Right lobe of liver (tissue), 6 donors: ENCODE results near the gene DDX24. TPM values are rescaled to one million over a fixed set of nuclear protein-coding genes. Genes with fewer than 3 reads are reported as not detected.

Experiments
- ATAC-seq, 4 donors: fragments of 200-7000 bp; cut with Tn5 transposase; one replicate each; pipeline ENCODE4 v1.9.1; 2020; ENCODE audit warnings: mild to moderate bottlenecking in 4 of 4, moderate library complexity in 4 of 4
- DNase-seq, 3 donors: peaks; one replicate each; pipeline ENCODE4 v3.0.0-alpha.2; 2020
- H3K27ac ChIP-seq, 3 donors: fragments of 200-600 bp; one replicate each; pipeline ENCODE4 v1.8.0; 2022
- H3K27me3 ChIP-seq, 2 donors: fragments of 200-600 bp; one replicate each; pipeline ENCODE4 v1.8.0; 2022
- H3K36me3 ChIP-seq, 4 donors: fragments of 200-600 bp; sonication (generic) in 1 of 4; one replicate each; pipeline versions ENCODE4 v1.5.1 to v1.8.0; 2017 to 2022; ENCODE audit warnings: control low read depth in 1 of 4
- H3K4me1 ChIP-seq, 4 donors: fragments of 200-600 bp; sonication (generic) in 1 of 4; one replicate each; pipeline versions ENCODE4 v1.5.1 to v1.8.0; 2017 to 2022; ENCODE audit warnings: control low read depth in 1 of 4
- H3K4me3 ChIP-seq, 3 donors: fragments of 200-600 bp; one replicate each; pipeline ENCODE4 v1.8.0; 2022
- H3K9me3 ChIP-seq, 4 donors: fragments of 200-600 bp; sonication (generic) in 1 of 4; one replicate each; pipeline versions ENCODE4 v1.5.1 to v1.8.0; 2017 to 2022; ENCODE audit warnings: control low read depth in 1 of 4
- CTCF ChIP-seq, 4 donors: fragments of 200-600 bp in 3 of 4; fragments of 450-650 bp in 1 of 4; IDR thresholded peaks; one replicate each; pipeline versions ENCODE4 v1.5.1 to v1.8.0; 2016 to 2022; ENCODE audit warnings: antibody characterized with exemption in 4 of 4, mild to moderate bottlenecking in 2 of 4
- POLR2A ChIP-seq: fragments of 450-650 bp; IDR thresholded peaks from one replicate; pipeline ENCODE4 v1.6.1; 2017; ENCODE audit warnings: antibody characterized with exemption, mild to moderate bottlenecking
- WGBS: methylation state at CpG from one replicate; pipeline ENCODE4 v1.1.6; 2018; ENCODE audit warnings: low coverage, low lambda C conversion rate; ENCODE audit not compliant: insufficient coverage; ENCODE audit errors: missing lambda C conversion rate; 5-methylcytosine and 5-hydroxymethylcytosine counted together
- intact Hi-C, 2 donors: fragments of 100-400 bp; cut with DNase I; formaldehyde crosslinking; loops; one replicate each; pipeline versions ENCODE4 v1.11.2 to v1.14.1; 2022
- total RNA-seq, 6 experiments: library from RNA; depleted of rRNA in 2 of 6; stranded (reverse); fragments of >200 nt in 2 of 6; fragmentation: NEBNext Ultra II Directional in 3 of 6; extraction: Animal tissue kit (Norgen Biotek cat#: 25700) in 3 of 6; gene quantifications; one replicate each; pipeline versions ENCODE4 v1.1.0 to v1.2.4, GENCODE V29; 2016 to 2023
- donor health status: DM: no; HTN: yes; CAD: no.
- donor health status: DM: no; HTN: no; CAD: no.
- donor health status: DM: no; HTN: no; CAD: no.
- donor health status: DM: no; HTN: yes; CAD: no.
- donor health status: DM: no; HTN: yes; CAD: no.

The DDX24 gene
- total RNA-seq, 6 experiments from 2014 or later: 47.8 to 74.0 (median 63.6) TPM

GRCh38 chr14:94054401-94054800 lies 26.6 kb downstream of the DDX24 start:
- Histone ChIP-seq H3K27ac (no peak overlapping the region), H3K4me1 (peaks cover 0 to 40% (median 15%) of the 10 kb centered on the region in 4 donors), H3K4me3 (no peak overlapping the region), H3K9me3 (no peaks in the 10 kb centered on the region), H3K36me3 (peaks cover 0 to 78% (median 27%) of the 10 kb centered on the region in 4 donors), H3K27me3 (no peaks in the 10 kb centered on the region)
- no peak for ATAC-seq
- intact Hi-C loops: no loop called here
- DNase-seq: no peak
- TF ChIP-seq CTCF (IDR thresholded peaks at IDR 0.05) (no peak), POLR2A (no peak)
- 100% methylated on average over 1 of the region's 1 CpG for WGBS

DNA sequence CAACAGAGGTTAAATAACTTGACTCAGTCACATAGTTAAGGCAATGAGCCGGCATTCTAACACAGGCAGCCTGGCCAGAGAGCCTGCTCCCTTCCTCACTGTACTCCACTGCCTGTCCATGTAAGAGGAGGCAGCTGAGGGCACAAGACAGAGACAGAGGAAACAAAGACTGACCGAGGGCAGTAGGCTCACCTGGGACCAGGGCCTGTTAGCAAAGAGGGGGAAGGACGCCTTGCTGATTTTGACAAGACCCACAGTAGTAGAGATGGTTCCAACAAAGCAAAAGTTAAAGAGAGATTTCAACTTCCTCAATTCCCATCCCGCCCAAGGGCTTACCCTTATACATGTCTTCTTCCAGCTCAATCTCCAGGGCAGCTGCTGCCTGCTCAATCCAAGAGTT lies 28.3 kb downstream of the DDX24 start:
- intact Hi-C loops: no loop called here

DNA sequence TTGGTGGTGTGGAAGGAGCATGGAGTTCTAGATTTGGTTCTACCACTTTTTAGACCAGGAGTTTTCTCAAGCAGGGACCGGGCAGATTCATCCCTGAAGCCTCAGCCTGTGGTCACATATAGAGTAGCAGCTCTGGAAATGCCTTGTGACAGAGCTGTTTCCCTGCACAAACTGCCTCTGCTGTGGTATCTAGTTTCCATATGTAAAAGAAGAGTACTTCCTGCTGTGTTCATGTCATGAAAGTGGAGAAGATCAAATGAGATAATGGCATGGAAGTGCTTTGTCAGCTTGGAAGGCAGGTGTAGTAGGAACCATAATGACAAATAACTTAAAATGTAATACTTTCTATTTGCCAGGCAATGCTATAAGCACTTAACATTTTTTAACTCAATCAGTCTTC lies 28.8 kb downstream of the DDX24 start:
- TF ChIP-seq CTCF (IDR thresholded peaks at IDR 0.05): no peak
- no peak for TF ChIP-seq POLR2A
- Histone ChIP-seq H3K27me3 (no peaks in the 10 kb centered on the region), H3K27ac (no peak overlapping the region), H3K4me3 (no peak overlapping the region), H3K9me3 (no peaks in the 10 kb centered on the region), H3K4me1 (peaks cover 0 to 18% (median 6%) of the 10 kb centered on the region in 4 donors), H3K36me3 (peaks cover 0 to 92% (median 33%) of the 10 kb centered on the region in 4 donors)
- 80% methylated on average over 1 of the region's 1 CpG for WGBS
- ATAC-seq (no peak), DNase-seq (no peak)
- intact Hi-C loops: no loop called here

More for the DNA sequence above, 28.3 kb downstream of the DDX24 start:
- TF ChIP-seq POLR2A (no peak), CTCF (IDR thresholded peaks at IDR 0.05) (no peak)
- no peak for DNase-seq
- Histone ChIP-seq H3K4me1 (peaks cover 0 to 23% (median 7%) of the 10 kb centered on the region in 4 donors), H3K4me3 (no peak overlapping the region), H3K27ac (no peak overlapping the region), H3K9me3 (no peaks in the 10 kb centered on the region), H3K36me3 (peaks cover 0 to 92% (median 30%) of the 10 kb centered on the region in 4 donors), H3K27me3 (no peaks in the 10 kb centered on the region)
- 100% methylated on average over 1 of the region's 4 CpGs for WGBS
- no peak for ATAC-seq

GRCh38 chr14:94051779-94052178 lies 29.2 kb downstream of the DDX24 start:
- H3K36me3 ChIP-seq: peaks cover 0 to 91% (median 36%) of the 10 kb centered on the region in 4 donors
- intact Hi-C loops: no loop called here
- no peak overlapping the region for H3K4me3 ChIP-seq
- peak in 1 of 3 donors; percentile 33 for DNase-seq
- no peaks in the 10 kb centered on the region for H3K9me3 ChIP-seq
- no CpG with 5 or more reads among the region's 3 CpGs for WGBS
- no peaks in the 10 kb centered on the region for H3K27me3 ChIP-seq
- TF ChIP-seq CTCF (IDR thresholded peaks at IDR 0.05) (no peak), POLR2A (no peak)
- H3K4me1 ChIP-seq: peaks cover 0 to 14% (median 3%) of the 10 kb centered on the region in 4 donors
- ATAC-seq: no peak
- no peak overlapping the region for H3K27ac ChIP-seq

DNA sequence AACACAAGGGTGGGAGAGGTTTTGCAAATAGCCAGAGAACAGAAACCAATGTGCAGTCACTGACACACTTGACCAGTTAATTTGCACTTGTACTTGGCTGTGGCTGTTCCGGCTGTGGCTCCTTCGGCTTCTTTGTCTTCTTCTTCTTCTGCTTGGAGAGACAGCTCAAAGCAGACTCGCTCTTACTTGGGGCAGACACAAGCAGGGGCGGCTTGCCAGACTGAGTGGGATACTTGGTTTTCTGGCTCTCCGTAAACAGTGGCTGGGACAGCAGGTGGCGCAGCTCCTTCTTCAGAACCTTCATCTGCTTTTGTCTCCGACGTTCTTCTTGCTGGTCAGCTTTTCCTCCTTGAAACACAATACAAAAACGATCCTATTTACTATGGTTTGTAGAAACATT lies 29.9 kb downstream of the DDX24 start:
- ATAC-seq: peak in 3 of 4 donors; percentile 12 to 40 (median 25)
- Histone ChIP-seq H3K36me3 (peaks cover 0 to 84% (median 38%) of the 10 kb centered on the region in 4 donors), H3K4me1 (peaks cover 0 to 14% (median 2%) of the 10 kb centered on the region in 4 donors), H3K27me3 (no peaks in the 10 kb centered on the region), H3K27ac (no peak overlapping the region), H3K9me3 (no peaks in the 10 kb centered on the region), H3K4me3 (no peak overlapping the region)
- peak in 1 of 3 donors; percentile 35 for DNase-seq
- WGBS: 65% methylated on average over 7 of the region's 9 CpGs
- TF ChIP-seq POLR2A: no peak
- TF ChIP-seq CTCF (IDR thresholded peaks at IDR 0.05): peak; percentile 11 to 30 (median 24)
- intact Hi-C loops: no loop called here
